Mononuclear cell (primary cell): Measurements from ENCODE around the gene IGF1R. TPM values are rescaled to one million over a fixed set of nuclear protein-coding genes. Genes with fewer than 3 reads are reported as not detected.
"Not testable (repeated sequence)": the region's sequence is repeated elsewhere in the genome, so short reads cannot be mapped to it uniquely, and the experiment has no call there.

ENCODE experiments used
- H3K27me3 ChIP-seq: 2 replicates; pipeline ENCODE4 v1.6.0; 2011; ENCODE audit warnings: low read length, control low read depth; ENCODE audit not compliant: insufficient read depth
- H3K4me1 ChIP-seq: 2 replicates; pipeline ENCODE4 v1.5.1; 2011; ENCODE audit warnings: mild to moderate bottlenecking, low read length, control low read depth; ENCODE audit not compliant: insufficient read depth
- H3K4me3 ChIP-seq: 2 replicates; pipeline ENCODE4 v1.5.1; 2011; ENCODE audit warnings: mild to moderate bottlenecking, low read length, moderate library complexity
- H3K9me3 ChIP-seq: 2 replicates; pipeline ENCODE4 v1.5.1; 2011; ENCODE audit warnings: low read depth, mild to moderate bottlenecking, control low read depth, low read length
- total RNA-seq: library from RNA; depleted of rRNA; stranded (reverse); fragments of >200 nt; gene quantifications from one replicate; pipeline ENCODE4 v1.2.3, GENCODE V29; 2012

IGF1R gene
- total RNA-seq, 1 donor: 23.5 TPM

GRCh38 chr15:98956796-98957553, 308.6 kb downstream of the IGF1R start:
- Histone ChIP-seq H3K27me3 (no peaks in the 10 kb centered on the region), H3K9me3 (no peaks in the 10 kb centered on the region), H3K4me1 (peaks cover 32% of the 10 kb centered on the region), H3K4me3 (no peak overlapping the region)

GRCh38 chr15:98957655-98958054, 309.3 kb downstream of the IGF1R start:
- Histone ChIP-seq H3K9me3 (no peaks in the 10 kb centered on the region), H3K27me3 (no peaks in the 10 kb centered on the region), H3K4me1 (peaks cover 28% of the 10 kb centered on the region), H3K4me3 (no peak overlapping the region)

- Histone ChIP-seq H3K9me3 (no peaks in the 10 kb centered on the region), H3K4me3 (no peak overlapping the region), H3K4me1 (peaks cover 23% of the 10 kb centered on the region), H3K27me3 (no peaks in the 10 kb centered on the region)
These were observed 309.7 kb downstream of the IGF1R start for GRCh38 chr15:98958076-98958475.

- Histone ChIP-seq H3K9me3 (no peaks in the 10 kb centered on the region), H3K27me3 (no peaks in the 10 kb centered on the region), H3K4me1 (peaks cover 17% of the 10 kb centered on the region), H3K4me3 (no peak overlapping the region)
These were observed 310.7 kb downstream of the IGF1R start for GRCh38 chr15:98958918-98959639.

- H3K4me3 ChIP-seq: no peak overlapping the region
- no peaks in the 10 kb centered on the region for H3K9me3 ChIP-seq
- H3K27me3 ChIP-seq: no peaks in the 10 kb centered on the region
- peaks cover 17% of the 10 kb centered on the region for H3K4me1 ChIP-seq
These were observed 311.3 kb downstream of the IGF1R start for GRCh38 chr15:98959640-98960007.

- H3K4me3 ChIP-seq: no peak overlapping the region
- no peaks in the 10 kb centered on the region for H3K27me3 ChIP-seq
- peaks cover 15% of the 10 kb centered on the region for H3K4me1 ChIP-seq
- H3K9me3 ChIP-seq: no peaks in the 10 kb centered on the region
These were observed 312.3 kb downstream of the IGF1R start for GRCh38 chr15:98960555-98961050.

GRCh38 chr15:98963444-98963843, 315.1 kb downstream of the IGF1R start:
- H3K9me3 ChIP-seq: no peaks in the 10 kb centered on the region
- H3K4me1 ChIP-seq: no peaks in the 10 kb centered on the region
- no peaks in the 10 kb centered on the region for H3K27me3 ChIP-seq
- H3K4me3 ChIP-seq: no peak overlapping the region

GRCh38 chr15:98964466-98965133, 316.3 kb downstream of the IGF1R start:
- no peaks in the 10 kb centered on the region for H3K9me3 ChIP-seq
- no peaks in the 10 kb centered on the region for H3K4me1 ChIP-seq
- no peak overlapping the region for H3K4me3 ChIP-seq
- H3K27me3 ChIP-seq: no peaks in the 10 kb centered on the region

- H3K27me3 ChIP-seq, H3K4me3 ChIP-seq, H3K9me3 ChIP-seq, H3K4me1 ChIP-seq: not testable (repeated sequence)
These were observed 316.8 kb downstream of the IGF1R start for GRCh38 chr15:98965134-98965491.

- Histone ChIP-seq H3K27me3 (no peaks in the 10 kb centered on the region), H3K9me3 (no peaks in the 10 kb centered on the region), H3K4me1 (no peaks in the 10 kb centered on the region), H3K4me3 (no peak overlapping the region)
These were observed 317.3 kb downstream of the IGF1R start for GRCh38 chr15:98965597-98965996.

GRCh38 chr15:98966091-98966787, 317.9 kb downstream of the IGF1R start:
- Histone ChIP-seq H3K27me3 (no peaks in the 10 kb centered on the region), H3K4me3 (no peak overlapping the region), H3K4me1 (no peaks in the 10 kb centered on the region), H3K9me3 (no peaks in the 10 kb centered on the region)

GRCh38 chr15:98967096-98967495, 318.8 kb downstream of the IGF1R start:
- H3K27me3 ChIP-seq: no peaks in the 10 kb centered on the region
- H3K4me1 ChIP-seq: no peaks in the 10 kb centered on the region
- no peaks in the 10 kb centered on the region for H3K9me3 ChIP-seq
- no peak overlapping the region for H3K4me3 ChIP-seq

- no peak overlapping the region for H3K4me3 ChIP-seq
- no peaks in the 10 kb centered on the region for H3K4me1 ChIP-seq
- no peaks in the 10 kb centered on the region for H3K27me3 ChIP-seq
- H3K9me3 ChIP-seq: no peaks in the 10 kb centered on the region
These were observed 319.6 kb downstream of the IGF1R start for GRCh38 chr15:98967916-98968315.

GRCh38 chr15:98968576-98968975, 320.2 kb downstream of the IGF1R start:
- Histone ChIP-seq H3K27me3 (no peaks in the 10 kb centered on the region), H3K4me3 (no peak overlapping the region), H3K9me3 (no peaks in the 10 kb centered on the region), H3K4me1 (no peaks in the 10 kb centered on the region)
